Stomach (tissue), 4 donors: ENCODE results near the gene FLYWCH1.

ENCODE experiments used
- CTCF ChIP-seq, 7 experiments: fragments of 450-650 bp in 4 of 7; fragments of 200-600 bp in 3 of 7; sonication (generic) in 3 of 7; IDR thresholded peaks; one replicate each; pipeline ENCODE4 v1.5.1; 2016 to 2019; ENCODE audit warnings: antibody characterized with exemption in 7 of 7, control low read depth in 2 of 7, mild to moderate bottlenecking in 1 of 7
- EP300 ChIP-seq: sonication (generic); formaldehyde crosslinking; IDR thresholded peaks from one replicate; pipeline ENCODE4 v1.6.1; 2017; ENCODE audit warnings: antibody characterized with exemption
- POLR2A ChIP-seq, 4 donors: fragments of 450-650 bp; IDR thresholded peaks; one replicate each; pipeline ENCODE4 v1.6.1; 2016; ENCODE audit warnings: antibody characterized with exemption in 4 of 4, control low read depth in 2 of 4, mild to moderate bottlenecking in 1 of 4, moderate library complexity in 1 of 4
- POLR2AphosphoS5 ChIP-seq, 3 donors: sonication (generic); formaldehyde crosslinking; IDR thresholded peaks; one replicate each; pipeline ENCODE4 v1.6.1; 2016; ENCODE audit warnings: antibody characterized with exemption in 3 of 3

- no peak for TF ChIP-seq CTCF (IDR thresholded peaks at IDR 0.05)
- no peak for TF ChIP-seq POLR2A (IDR thresholded peaks at IDR 0.05)
- no peak for TF ChIP-seq POLR2AphosphoS5 (IDR thresholded peaks at IDR 0.05)
- no peak for TF ChIP-seq EP300
Measured at GRCh38 chr16:2975161-2975795, 63.5 kb downstream of the FLYWCH1 start.
